Small intestine (tissue), 7 donors: ENCODE results near the gene AREG. TPM values are rescaled to one million over a fixed set of nuclear protein-coding genes. Genes with fewer than 3 reads are reported as not detected.

Source experiments
- DNase-seq, 2 donors: peaks; one replicate each; pipeline versions ENCODE4 v3.0.0 to v3.0.0-alpha.2; 2013
- FAIRE-seq: peaks from 2 replicates; lab custom pipeline; 2012; peaks lifted over from hg19 to GRCh38; lab: Jason Lieb, UNC
- H3K27ac ChIP-seq, 3 donors: one replicate each; pipeline ENCODE4 v1.5.1; 2013; ENCODE audit warnings: low read length in 2 of 3, mild to moderate bottlenecking in 2 of 3, control low read depth in 1 of 3, inconsistent platforms in 1 of 3, low read depth in 1 of 3, moderate library complexity in 1 of 3
- H3K27me3 ChIP-seq, 3 donors: one replicate each; pipeline ENCODE4 v1.6.1; 2013; ENCODE audit warnings: low read length in 3 of 3, inconsistent platforms in 1 of 3; ENCODE audit not compliant: control insufficient read depth in 3 of 3, insufficient read depth in 3 of 3
- H3K36me3 ChIP-seq, 3 donors: one replicate each; pipeline ENCODE4 v1.6.1; 2013; ENCODE audit warnings: low read length in 3 of 3, inconsistent platforms in 1 of 3, low read depth in 1 of 3, mild to moderate bottlenecking in 1 of 3, moderate library complexity in 1 of 3; ENCODE audit not compliant: control insufficient read depth in 3 of 3, insufficient read depth in 2 of 3
- H3K4me1 ChIP-seq, 3 donors: one replicate each; pipeline ENCODE4 v1.6.1; 2013; ENCODE audit warnings: low read length in 2 of 3, inconsistent platforms in 1 of 3, low read depth in 1 of 3, mild to moderate bottlenecking in 1 of 3, moderate library complexity in 1 of 3; ENCODE audit not compliant: control insufficient read depth in 3 of 3, insufficient read depth in 2 of 3
- H3K4me3 ChIP-seq, 3 donors: one replicate each; pipeline ENCODE4 v1.5.1; 2013; ENCODE audit warnings: low read length in 3 of 3, control low read depth in 1 of 3, inconsistent platforms in 1 of 3, low read depth in 1 of 3, mild to moderate bottlenecking in 1 of 3, moderate library complexity in 1 of 3
- H3K9me3 ChIP-seq, 2 donors: one replicate each; pipeline ENCODE4 v1.6.1; 2013; ENCODE audit warnings: low read depth in 1 of 2, low read length in 1 of 2; ENCODE audit not compliant: control insufficient read depth in 2 of 2, insufficient read depth in 1 of 2
- WGBS, 3 donors: extraction: QIAGEN DNeasy Blood & Tissue Kit; methylation state at CpG; one replicate each; pipeline ENCODE4 v1.1.7; 2013; 5-methylcytosine and 5-hydroxymethylcytosine counted together
- polyA plus RNA-seq, 4 donors: library from polyadenylated mRNA; stranded (reverse) in 3 of 4; unstranded in 1 of 4; fragments of 200-250 nt in 3 of 4; fragments of 120-200 nt in 1 of 4; gene quantifications; one replicate each; pipeline versions ENCODE4 v1.2.1 to v1.2.3, GENCODE V29; 2013
- donor health status: healthy with polysubstance abuse.
- donor health status: control.
- donor health status: control.
- donor health status: Bipolar disorder and iron deficiency.
- donor health status: healthy.

Gene AREG
- polyA plus RNA-seq, 4 donors, result 1.3 to 13.2 (median 3.8) TPM

DNA sequence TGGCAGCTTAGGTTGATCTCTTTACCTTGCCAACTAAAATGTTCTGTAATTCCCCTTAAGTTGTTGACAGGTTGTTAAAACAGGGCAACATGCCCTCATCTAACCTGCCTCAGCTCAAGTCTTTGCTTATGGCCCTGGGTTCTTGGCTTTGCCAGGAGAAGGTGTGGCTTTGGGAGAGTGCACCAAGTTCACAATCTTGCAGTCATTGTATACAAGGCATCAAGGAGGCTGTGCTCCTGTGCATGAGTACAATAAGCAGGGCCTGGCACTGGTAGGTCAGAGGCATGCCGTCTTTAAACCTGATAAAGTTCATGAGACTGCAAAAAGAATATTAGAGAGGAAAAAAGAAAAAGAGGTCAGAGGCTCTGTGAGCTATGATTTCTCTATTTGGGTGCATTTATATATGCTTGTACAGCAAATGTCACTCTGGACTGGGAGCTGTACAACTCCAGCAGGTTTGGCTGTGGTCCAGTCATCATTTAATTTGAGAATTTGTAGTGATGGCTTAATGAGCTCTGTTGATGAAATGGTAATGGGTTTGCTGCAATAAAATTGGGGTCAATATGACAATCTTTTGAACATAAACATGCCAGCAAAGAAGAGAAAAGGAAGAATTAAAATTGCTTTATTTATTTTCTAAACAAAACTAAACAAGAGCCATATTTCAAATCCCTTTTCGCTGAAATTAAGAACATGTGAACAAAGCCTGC is 30.3 kb downstream of the AREG start:
- H3K36me3 ChIP-seq, result no peaks in the 10 kb centered on the region
- H3K4me1 ChIP-seq, result peaks cover 0 to 7% (median 0%) of the 10 kb centered on the region in 3 donors
- DNase-seq (peak in 1 of 2 donors; percentile 83), FAIRE-seq (no peak)
- H3K4me3 ChIP-seq, result no peak overlapping the region
- no peaks in the 10 kb centered on the region for H3K9me3 ChIP-seq
- WGBS, 3 donors, result 44 to 61% (median 48%) methylated on average over 2 of the region's 2 CpGs
- no peaks in the 10 kb centered on the region for H3K27me3 ChIP-seq
- no peak overlapping the region for H3K27ac ChIP-seq

DNA sequence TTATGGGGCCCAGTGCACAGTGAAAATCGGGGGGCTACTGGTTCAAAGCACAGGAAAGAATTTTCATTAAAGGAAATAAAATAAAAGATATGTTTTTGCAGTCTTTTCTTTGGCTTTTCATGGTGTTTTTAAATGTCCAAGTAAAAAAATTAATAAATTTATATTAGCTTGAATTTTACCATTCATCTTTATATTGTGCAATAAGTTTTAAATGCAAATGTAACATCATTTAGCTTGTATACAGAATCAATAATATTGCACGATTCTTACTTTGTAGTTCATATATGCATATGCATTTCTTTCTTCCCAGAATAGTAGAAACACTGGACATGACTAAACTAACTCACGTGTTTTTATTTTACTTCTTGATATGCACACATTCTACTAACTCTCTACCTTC is 31.0 kb downstream of the AREG start:
- DNase-seq, result no peak
- FAIRE-seq, result no peak
- Histone ChIP-seq H3K4me1 (peaks cover 0 to 7% (median 0%) of the 10 kb centered on the region in 3 donors), H3K27me3 (no peaks in the 10 kb centered on the region), H3K27ac (no peak overlapping the region), H3K36me3 (no peaks in the 10 kb centered on the region), H3K9me3 (no peaks in the 10 kb centered on the region), H3K4me3 (no peak overlapping the region)
- WGBS, 3 donors, result 54 to 71% (median 67%) methylated on average over 3 of the region's 3 CpGs

DNA sequence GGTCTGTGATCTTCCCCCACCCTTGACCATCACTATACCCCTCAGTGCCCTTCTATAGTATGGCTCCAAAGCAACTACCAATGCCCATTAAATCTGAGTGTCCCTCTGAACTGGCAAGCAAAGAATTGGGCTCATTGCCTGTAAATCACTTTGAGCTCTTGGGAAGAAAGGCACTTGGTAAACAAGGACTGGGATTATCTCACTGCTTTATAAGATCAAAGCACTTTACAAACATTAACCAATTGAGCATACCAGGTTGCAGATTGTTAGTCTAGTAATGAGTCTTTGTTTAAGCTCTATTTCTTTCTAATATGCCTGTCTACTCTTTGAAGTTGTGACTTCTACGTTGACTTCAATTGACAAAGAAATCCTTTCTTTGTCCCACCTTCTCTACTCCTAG is 34.1 kb downstream of the AREG start:
- H3K27me3 ChIP-seq, result no peaks in the 10 kb centered on the region
- no peak overlapping the region for H3K27ac ChIP-seq
- no peaks in the 10 kb centered on the region for H3K9me3 ChIP-seq
- DNase-seq (peak in 1 of 2 donors; percentile 31), FAIRE-seq (no peak)
- WGBS, 3 donors, result 6 to 47% (median 30%) methylated on average over 1 of the region's 1 CpG
- H3K4me3 ChIP-seq, result no peak overlapping the region
- no peaks in the 10 kb centered on the region for H3K36me3 ChIP-seq
- peaks cover 0 to 7% (median 0%) of the 10 kb centered on the region in 3 donors for H3K4me1 ChIP-seq

DNA sequence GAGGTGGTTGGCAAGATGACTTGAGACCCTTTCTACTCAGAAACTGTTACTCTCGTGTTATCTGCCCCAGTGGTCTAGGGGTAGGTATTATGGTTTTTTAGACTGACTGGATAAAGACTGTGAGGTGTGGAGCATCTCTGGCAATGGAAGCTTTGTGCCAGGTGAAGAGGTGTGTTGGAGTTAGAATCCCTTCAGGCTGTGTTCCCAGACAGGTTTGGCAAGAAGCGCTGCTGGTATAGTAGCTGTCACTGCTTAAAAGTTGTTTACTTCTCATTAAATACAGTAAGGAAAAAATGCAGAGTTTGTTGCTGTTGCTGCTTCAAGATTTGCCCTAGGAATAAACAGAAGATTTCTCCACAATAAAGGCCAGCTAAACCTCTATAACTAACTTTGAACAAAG is 35.3 kb downstream of the AREG start:
- WGBS, 3 donors, result 58 to 76% (median 63%) methylated on average over 2 of the region's 2 CpGs

DNA sequence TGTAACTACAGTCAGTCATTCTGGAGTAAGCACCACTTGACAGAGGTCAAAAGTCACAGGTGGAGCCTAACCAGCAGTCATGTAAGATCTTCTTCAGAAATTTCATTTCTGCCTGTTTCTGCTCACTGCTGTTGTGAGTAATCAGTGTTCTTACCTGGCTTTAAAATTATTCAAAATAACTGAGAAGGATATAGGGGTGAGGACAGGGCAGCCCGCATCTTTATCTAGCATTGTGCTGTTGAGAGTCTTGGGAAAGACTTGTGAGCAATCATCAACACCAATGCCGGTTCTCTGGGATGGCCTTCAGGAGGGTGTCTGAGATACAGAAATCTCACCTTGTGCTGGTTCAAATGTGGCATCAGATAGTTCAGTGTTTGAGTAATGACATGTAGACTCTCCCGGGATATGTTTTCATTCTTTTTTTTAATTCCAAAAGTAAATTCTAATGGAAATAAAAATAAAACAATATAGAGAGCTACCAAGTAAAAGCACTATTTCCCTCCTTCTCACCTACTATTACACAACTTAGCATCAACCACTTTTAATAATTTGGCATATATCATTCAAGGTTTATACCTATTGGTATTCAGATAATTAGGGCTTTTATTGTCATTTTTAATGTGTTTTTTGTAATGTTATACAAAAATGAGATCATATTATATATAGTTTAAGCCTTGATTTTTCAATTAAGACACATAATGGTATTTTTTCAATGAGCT is 37.1 kb downstream of the AREG start:
- no peak for DNase-seq
- FAIRE-seq, result no peak
- no peaks in the 10 kb centered on the region for H3K36me3 ChIP-seq
- peaks cover 0 to 4% (median 0%) of the 10 kb centered on the region in 3 donors for H3K4me1 ChIP-seq
- H3K27ac ChIP-seq, result no peak overlapping the region
- no peaks in the 10 kb centered on the region for H3K9me3 ChIP-seq
- 90 to 94% (median 94%) methylated on average over 3 of the region's 3 CpGs for WGBS, 3 donors
- H3K4me3 ChIP-seq, result no peak overlapping the region
- H3K27me3 ChIP-seq, result no peaks in the 10 kb centered on the region

More for the DNA sequence above, 35.3 kb downstream of the AREG start:
- no peak for DNase-seq
- H3K27me3 ChIP-seq, result no peaks in the 10 kb centered on the region
- FAIRE-seq, result no peak
- no peaks in the 10 kb centered on the region for H3K36me3 ChIP-seq
- H3K9me3 ChIP-seq, result no peaks in the 10 kb centered on the region
- H3K4me3 ChIP-seq, result no peak overlapping the region
- no peak overlapping the region for H3K27ac ChIP-seq
- H3K4me1 ChIP-seq, result peaks cover 0 to 4% (median 0%) of the 10 kb centered on the region in 3 donors

DNA sequence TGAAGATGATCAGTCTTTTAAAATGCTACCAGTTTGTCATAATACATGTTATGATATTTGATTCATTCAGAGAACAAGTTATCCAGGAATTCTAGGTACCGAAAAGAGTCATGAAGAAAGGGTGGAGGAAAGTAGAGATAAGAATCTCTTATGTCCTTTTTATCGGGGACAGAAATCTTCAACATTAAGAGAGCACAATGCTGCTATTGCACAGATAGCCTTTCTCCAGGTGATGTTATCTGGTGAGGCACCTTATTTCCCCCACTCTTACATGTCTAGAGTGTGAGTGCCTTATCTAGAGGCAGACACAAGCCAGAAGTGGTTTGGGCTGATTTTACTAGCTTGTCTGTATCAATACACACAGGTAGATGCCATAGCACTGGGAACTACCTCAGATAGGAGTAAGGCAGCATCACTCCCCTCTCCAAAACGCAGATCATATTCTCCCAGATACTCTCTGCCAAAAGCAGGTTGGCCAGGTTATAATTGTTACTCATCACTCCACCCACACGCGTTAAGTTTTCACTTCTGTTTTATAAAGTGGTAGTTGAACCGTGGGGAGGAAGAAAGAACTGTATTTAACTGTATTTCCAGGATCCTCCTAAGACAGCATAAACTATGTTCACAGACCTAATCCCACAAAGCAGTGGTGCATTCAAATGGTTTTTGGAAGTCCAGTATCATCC is 38.4 kb downstream of the AREG start:
- no peak for DNase-seq
- FAIRE-seq, result no peak

DNA sequence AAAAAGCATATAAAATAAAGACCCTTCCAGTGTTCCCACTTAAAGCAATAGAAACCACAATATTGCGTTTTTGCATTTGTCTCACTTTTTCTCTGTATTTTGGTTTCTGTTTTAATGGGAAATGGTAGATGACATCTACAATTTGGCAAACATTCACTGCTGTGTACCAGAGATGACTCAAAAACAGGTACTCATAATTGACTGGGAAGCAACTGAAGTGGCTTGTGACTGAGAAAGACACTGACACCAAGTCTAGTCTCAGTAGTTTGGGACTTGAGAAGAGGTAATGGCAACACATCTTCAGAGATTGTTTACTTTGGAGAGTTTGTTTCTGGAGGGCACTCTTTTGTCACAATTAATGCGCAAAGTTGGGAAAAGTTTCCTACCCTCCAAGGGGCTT is 42.0 kb downstream of the AREG start:
- Histone ChIP-seq H3K9me3 (no peaks in the 10 kb centered on the region), H3K36me3 (no peaks in the 10 kb centered on the region), H3K27me3 (no peaks in the 10 kb centered on the region), H3K4me1 (no peaks in the 10 kb centered on the region), H3K27ac (no peak overlapping the region), H3K4me3 (no peak overlapping the region)
- WGBS, 3 donors, result 90 to 97% (median 92%) methylated on average over 2 of the region's 2 CpGs
- no peak for DNase-seq
- FAIRE-seq, result no peak

More for the DNA sequence above, 38.4 kb downstream of the AREG start:
- peaks cover 0 to 4% (median 0%) of the 10 kb centered on the region in 3 donors for H3K4me1 ChIP-seq
- 71 to 79% (median 74%) methylated on average over 6 of the region's 6 CpGs for WGBS, 3 donors
- H3K36me3 ChIP-seq, result no peaks in the 10 kb centered on the region
- H3K27me3 ChIP-seq, result no peaks in the 10 kb centered on the region
- no peak overlapping the region for H3K27ac ChIP-seq
- no peaks in the 10 kb centered on the region for H3K9me3 ChIP-seq
- H3K4me3 ChIP-seq, result no peak overlapping the region

DNA sequence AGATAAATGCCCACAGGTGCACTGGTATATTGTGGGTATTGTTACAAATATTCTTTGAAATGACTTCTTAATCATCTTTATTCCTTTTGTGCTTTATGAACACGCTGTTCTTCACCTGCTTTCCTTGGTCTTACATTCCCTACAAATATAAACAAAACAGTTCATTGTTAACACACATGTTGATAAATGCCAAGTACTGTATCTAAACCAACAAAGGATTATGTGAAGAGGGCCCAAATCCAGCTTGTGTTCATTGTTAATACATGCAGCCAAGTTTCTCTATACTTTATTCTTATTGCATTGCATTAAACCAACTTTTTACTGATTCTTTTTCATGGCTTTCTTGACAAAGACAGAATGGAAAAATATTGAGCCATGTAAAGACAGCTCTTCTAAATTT is 42.8 kb downstream of the AREG start:
- no peaks in the 10 kb centered on the region for H3K27me3 ChIP-seq
- no peak overlapping the region for H3K4me3 ChIP-seq
- H3K36me3 ChIP-seq, result no peaks in the 10 kb centered on the region
- no peaks in the 10 kb centered on the region for H3K9me3 ChIP-seq
- no peak for DNase-seq
- WGBS, 3 donors, result 31 to 47% (median 44%) methylated on average over 1 of the region's 1 CpG
- no peaks in the 10 kb centered on the region for H3K4me1 ChIP-seq
- no peak for FAIRE-seq
- H3K27ac ChIP-seq, result no peak overlapping the region
